HepG2 (cell line): ENCODE data around the gene ATPAF2. TPM values are rescaled to one million over a fixed set of nuclear protein-coding genes. Genes with fewer than 3 reads are reported as not detected.

Experiments
- SMC3 ChIP-seq: IDR thresholded peaks from 2 replicates; pipeline ENCODE4 v1.6.1; 2011; ENCODE audit warnings: low read length, improper control_type of control experiment
- SP4 ChIP-seq: sonication (generic); formaldehyde crosslinking; IDR thresholded peaks from 2 replicates; pipeline ENCODE4 v1.8.1; 2023; ENCODE audit warnings: mild to moderate bottlenecking, missing genetic modification reagents
- ZBTB21 ChIP-seq: sonication (generic); formaldehyde crosslinking; IDR thresholded peaks from 2 replicates; pipeline ENCODE4 v1.4.0; 2020; ENCODE audit warnings: missing genetic modification reagents
- ZC3H4 ChIP-seq: sonication (generic); formaldehyde crosslinking; IDR thresholded peaks from 2 replicates; pipeline ENCODE4 v1.4.0; 2020; ENCODE audit warnings: missing genetic modification reagents, borderline replicate concordance
- ZNF383 ChIP-seq: sonication (generic); formaldehyde crosslinking; IDR thresholded peaks from 2 replicates; pipeline ENCODE4 v1.4.0; 2020; ENCODE audit warnings: missing genetic modification reagents, mild to moderate bottlenecking, borderline replicate concordance
- ZNF747 ChIP-seq: sonication (generic); formaldehyde crosslinking; IDR thresholded peaks from 2 replicates; pipeline ENCODE4 v1.8.1; 2023; ENCODE audit warnings: missing genetic modification reagents, mild to moderate bottlenecking, borderline replicate concordance
- polyA plus RNA-seq, 8 experiments: library from polyadenylated mRNA; depleted of rRNA in 3 of 8; stranded (reverse) in 7 of 8; unstranded in 1 of 8; fragments of >200 nt; fragmentation: Illumina TruSeq in 4 of 8; extraction: Trizol in 4 of 8; gene quantifications; 2 replicates each; pipeline versions ENCODE4 v1.2.1 to v1.2.3, GENCODE V29; 2011 to 2016; ENCODE audit warnings: low read depth in 4 of 8, missing spikeins in 1 of 8, mixed read lengths in 1 of 8; ENCODE audit not compliant: insufficient read depth in 1 of 8
- total RNA-seq, 5 experiments: library from RNA; depleted of rRNA; stranded (reverse); fragments of >200 nt; fragmentation: Illumina TruSeq; extraction: Trizol; gene quantifications; 2 replicates each; pipeline ENCODE4 v1.2.3, GENCODE V29; 2016; ENCODE audit warnings: low read depth in 1 of 5
- TF ChIP-seq, protein P1 (sequence below), 2 experiments: sonication (generic) in 1 of 2; formaldehyde crosslinking in 1 of 2; IDR thresholded peaks; 2 replicates each; pipeline versions ENCODE4 v1.6.1 to v1.9.0; 2014 to 2022; ENCODE audit warnings: antibody characterized with exemption in 1 of 2, borderline replicate concordance in 1 of 2, inconsistent platforms in 1 of 2, low read depth in 1 of 2, missing genetic modification reagents in 1 of 2
- TF ChIP-seq, protein P2 (sequence below): sonication (generic); formaldehyde crosslinking; IDR thresholded peaks from 2 replicates; pipeline ENCODE4 v1.4.0; 2020; ENCODE audit warnings: missing genetic modification reagents
- TF ChIP-seq, protein P3 (sequence below), 2 experiments: fragments of 450-650 bp in 1 of 2; sonication (generic) in 1 of 2; formaldehyde crosslinking in 1 of 2; IDR thresholded peaks; 2 replicates each; pipeline versions ENCODE4 v1.6.1 to v1.8.0; 2016 to 2022; ENCODE audit warnings: antibody characterized with exemption in 1 of 2, mild to moderate bottlenecking in 1 of 2, missing genetic modification reagents in 1 of 2

ATPAF2 gene
- total and polyA plus RNA-seq, 2 of the 13 experiments (the other 11 are each of a cell fraction or from before 2014, with no cell fraction given), result 15.0 to 16.5 TPM

DNA sequence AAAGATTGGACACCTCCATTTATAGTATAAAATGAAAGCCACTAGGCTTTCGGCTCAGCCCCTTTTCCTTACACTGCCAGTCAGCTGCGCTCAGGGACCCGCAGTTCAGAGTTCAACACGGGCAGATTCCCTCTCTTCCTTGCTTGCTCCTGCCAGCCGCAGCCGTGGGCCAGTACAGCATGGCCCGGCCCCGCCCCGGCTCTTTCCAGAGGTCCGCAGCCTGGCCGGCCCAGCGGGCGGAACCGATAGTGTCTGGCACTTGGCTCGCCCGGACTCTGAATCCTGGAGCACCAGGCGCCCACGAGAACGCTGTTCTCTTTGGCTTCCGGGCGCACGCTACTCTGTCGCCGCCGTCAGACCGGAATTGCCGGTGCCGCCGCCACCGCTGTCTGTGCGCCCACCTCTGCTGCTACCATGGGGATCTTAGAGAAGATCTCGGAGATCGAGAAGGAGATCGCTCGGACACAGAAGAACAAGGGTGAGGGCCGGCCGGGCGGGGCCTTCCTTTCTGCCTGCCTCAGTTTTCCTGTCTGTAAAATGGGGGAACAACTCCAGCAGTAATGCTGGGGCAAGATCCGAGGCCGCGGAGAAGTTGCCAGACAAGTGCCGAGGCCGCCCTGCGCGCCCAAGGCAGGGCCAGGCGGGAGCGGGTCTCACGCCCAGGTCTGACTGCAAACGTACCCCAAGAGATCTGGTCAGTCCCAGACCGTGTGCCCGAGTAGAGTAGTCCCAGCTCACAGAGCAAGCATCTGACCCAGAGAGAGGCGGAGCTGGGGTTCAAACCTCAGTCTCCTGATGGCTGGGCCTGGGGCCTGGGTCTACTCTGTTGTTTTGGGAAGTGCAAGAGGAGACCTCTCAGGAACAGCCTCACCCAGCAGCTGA lies 48.9 kb upstream of the ATPAF2 start, which contains the start of gene DRG2 (continued):
- TF ChIP-seq, protein P1, sequence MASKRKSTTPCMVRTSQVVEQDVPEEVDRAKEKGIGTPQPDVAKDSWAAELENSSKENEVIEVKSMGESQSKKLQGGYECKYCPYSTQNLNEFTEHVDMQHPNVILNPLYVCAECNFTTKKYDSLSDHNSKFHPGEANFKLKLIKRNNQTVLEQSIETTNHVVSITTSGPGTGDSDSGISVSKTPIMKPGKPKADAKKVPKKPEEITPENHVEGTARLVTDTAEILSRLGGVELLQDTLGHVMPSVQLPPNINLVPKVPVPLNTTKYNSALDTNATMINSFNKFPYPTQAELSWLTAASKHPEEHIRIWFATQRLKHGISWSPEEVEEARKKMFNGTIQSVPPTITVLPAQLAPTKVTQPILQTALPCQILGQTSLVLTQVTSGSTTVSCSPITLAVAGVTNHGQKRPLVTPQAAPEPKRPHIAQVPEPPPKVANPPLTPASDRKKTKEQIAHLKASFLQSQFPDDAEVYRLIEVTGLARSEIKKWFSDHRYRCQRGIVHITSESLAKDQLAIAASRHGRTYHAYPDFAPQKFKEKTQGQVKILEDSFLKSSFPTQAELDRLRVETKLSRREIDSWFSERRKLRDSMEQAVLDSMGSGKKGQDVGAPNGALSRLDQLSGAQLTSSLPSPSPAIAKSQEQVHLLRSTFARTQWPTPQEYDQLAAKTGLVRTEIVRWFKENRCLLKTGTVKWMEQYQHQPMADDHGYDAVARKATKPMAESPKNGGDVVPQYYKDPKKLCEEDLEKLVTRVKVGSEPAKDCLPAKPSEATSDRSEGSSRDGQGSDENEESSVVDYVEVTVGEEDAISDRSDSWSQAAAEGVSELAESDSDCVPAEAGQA (IDR thresholded peaks at IDR 0.05; ENCODE audit: low read depth), result peak; percentile 86
- TF ChIP-seq, protein P1 (CRISPR knock-in tag; IDR thresholded peaks at IDR 0.05; ENCODE audit: borderline replicate concordance), result no peak
- TF ChIP-seq, protein P2, sequence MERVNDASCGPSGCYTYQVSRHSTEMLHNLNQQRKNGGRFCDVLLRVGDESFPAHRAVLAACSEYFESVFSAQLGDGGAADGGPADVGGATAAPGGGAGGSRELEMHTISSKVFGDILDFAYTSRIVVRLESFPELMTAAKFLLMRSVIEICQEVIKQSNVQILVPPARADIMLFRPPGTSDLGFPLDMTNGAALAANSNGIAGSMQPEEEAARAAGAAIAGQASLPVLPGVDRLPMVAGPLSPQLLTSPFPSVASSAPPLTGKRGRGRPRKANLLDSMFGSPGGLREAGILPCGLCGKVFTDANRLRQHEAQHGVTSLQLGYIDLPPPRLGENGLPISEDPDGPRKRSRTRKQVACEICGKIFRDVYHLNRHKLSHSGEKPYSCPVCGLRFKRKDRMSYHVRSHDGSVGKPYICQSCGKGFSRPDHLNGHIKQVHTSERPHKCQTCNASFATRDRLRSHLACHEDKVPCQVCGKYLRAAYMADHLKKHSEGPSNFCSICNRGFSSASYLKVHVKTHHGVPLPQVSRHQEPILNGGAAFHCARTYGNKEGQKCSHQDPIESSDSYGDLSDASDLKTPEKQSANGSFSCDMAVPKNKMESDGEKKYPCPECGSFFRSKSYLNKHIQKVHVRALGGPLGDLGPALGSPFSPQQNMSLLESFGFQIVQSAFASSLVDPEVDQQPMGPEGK (CRISPR knock-in tag), result peak; percentile 86
- no peak for TF ChIP-seq SMC3
- peak; percentile 86 for TF ChIP-seq SP4 (CRISPR knock-in tag)
- peak; percentile 97; the same call in 1 of the 2 replicates for TF ChIP-seq ZNF383 (CRISPR knock-in tag)
- peak; percentile 47; the same call in 1 of the 2 replicates for TF ChIP-seq ZBTB21 (CRISPR knock-in tag)
- TF ChIP-seq ZNF747 (CRISPR knock-in tag), result peak; percentile 95; the same call in 1 of the 2 replicates
- TF ChIP-seq, protein P3, sequence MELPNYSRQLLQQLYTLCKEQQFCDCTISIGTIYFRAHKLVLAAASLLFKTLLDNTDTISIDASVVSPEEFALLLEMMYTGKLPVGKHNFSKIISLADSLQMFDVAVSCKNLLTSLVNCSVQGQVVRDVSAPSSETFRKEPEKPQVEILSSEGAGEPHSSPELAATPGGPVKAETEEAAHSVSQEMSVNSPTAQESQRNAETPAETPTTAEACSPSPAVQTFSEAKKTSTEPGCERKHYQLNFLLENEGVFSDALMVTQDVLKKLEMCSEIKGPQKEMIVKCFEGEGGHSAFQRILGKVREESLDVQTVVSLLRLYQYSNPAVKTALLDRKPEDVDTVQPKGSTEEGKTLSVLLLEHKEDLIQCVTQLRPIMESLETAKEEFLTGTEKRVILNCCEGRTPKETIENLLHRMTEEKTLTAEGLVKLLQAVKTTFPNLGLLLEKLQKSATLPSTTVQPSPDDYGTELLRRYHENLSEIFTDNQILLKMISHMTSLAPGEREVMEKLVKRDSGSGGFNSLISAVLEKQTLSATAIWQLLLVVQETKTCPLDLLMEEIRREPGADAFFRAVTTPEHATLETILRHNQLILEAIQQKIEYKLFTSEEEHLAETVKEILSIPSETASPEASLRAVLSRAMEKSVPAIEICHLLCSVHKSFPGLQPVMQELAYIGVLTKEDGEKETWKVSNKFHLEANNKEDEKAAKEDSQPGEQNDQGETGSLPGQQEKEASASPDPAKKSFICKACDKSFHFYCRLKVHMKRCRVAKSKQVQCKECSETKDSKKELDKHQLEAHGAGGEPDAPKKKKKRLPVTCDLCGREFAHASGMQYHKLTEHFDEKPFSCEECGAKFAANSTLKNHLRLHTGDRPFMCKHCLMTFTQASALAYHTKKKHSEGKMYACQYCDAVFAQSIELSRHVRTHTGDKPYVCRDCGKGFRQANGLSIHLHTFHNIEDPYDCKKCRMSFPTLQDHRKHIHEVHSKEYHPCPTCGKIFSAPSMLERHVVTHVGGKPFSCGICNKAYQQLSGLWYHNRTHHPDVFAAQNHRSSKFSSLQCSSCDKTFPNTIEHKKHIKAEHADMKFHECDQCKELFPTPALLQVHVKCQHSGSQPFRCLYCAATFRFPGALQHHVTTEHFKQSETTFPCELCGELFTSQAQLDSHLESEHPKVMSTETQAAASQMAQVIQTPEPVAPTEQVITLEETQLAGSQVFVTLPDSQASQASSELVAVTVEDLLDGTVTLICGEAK (IDR thresholded peaks at IDR 0.05), result peak; percentile 83
- TF ChIP-seq, protein P3 (CRISPR knock-in tag; IDR thresholded peaks at IDR 0.05), result peak; percentile 87
- no peak for TF ChIP-seq ZC3H4 (CRISPR knock-in tag)
